Measurements from ENCODE around the gene RAB7B. TPM values are rescaled to one million over a fixed set of nuclear protein-coding genes. Genes with fewer than 3 reads are reported as not detected.

The RAB7B gene
- total RNA-seq, 2 donors from 2014 or later, result 2.5 to 12.0 TPM

GRCh38 chr1:206037581-206037980 is 34.4 kb upstream of the RAB7B start:
- H3K4me1 ChIP-seq (ENCODE audit: control insufficient read depth in 1 of 2, low read depth in 2 of 2), result no peaks in the 10 kb centered on the region
- H3K36me3 ChIP-seq, result no peaks in the 10 kb centered on the region
- no peak for DNase-seq (ENCODE audit: low spot score)
- ATAC-seq (ENCODE audit: insufficient number of reproducible peaks, low FRiP score, low read depth), result no peak
- no peaks in the 10 kb centered on the region for H3K27me3 ChIP-seq (replicated peaks; ENCODE audit: insufficient read depth)
- no peak overlapping the region for H3K27ac ChIP-seq
- no peaks in the 10 kb centered on the region for H3K9me3 ChIP-seq
- H3K4me3 ChIP-seq, result no peak overlapping the region
- TF ChIP-seq CTCF (IDR thresholded peaks at IDR 0.05), result no peak

GRCh38 chr1:206036663-206037455 is 33.7 kb upstream of the RAB7B start:
- no peak for ATAC-seq (ENCODE audit: insufficient number of reproducible peaks, low FRiP score, low read depth)
- no peaks in the 10 kb centered on the region for H3K27me3 ChIP-seq (replicated peaks; ENCODE audit: insufficient read depth)

DNA sequence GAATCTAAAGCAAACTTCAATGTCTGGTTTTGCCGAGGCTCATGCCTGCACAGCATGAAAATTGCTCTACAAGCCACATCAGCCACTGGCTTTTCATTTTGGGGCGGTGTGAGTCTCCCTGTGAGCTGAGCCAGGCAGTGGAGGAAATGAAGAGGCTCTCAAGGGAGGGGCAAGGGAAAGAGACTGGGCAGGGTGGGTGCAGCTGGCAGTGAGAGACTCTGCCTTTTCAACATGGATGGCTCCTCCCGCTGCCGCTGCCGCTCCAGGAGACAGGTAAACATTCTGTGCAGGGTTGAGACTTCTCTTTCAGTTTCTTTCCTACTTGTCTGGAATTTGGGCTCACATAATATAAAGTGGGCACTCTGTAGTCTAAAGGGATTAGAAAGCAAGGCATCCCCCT is 31.8 kb upstream of the RAB7B start:
- Histone ChIP-seq H3K27me3 (replicated peaks; ENCODE audit: insufficient read depth) (no peaks in the 10 kb centered on the region), H3K4me1 (ENCODE audit: control insufficient read depth in 1 of 2, low read depth in 2 of 2) (no peaks in the 10 kb centered on the region), H3K27ac (no peak overlapping the region), H3K36me3 (no peaks in the 10 kb centered on the region), H3K4me3 (no peak overlapping the region), H3K9me3 (no peaks in the 10 kb centered on the region)
- DNase-seq (ENCODE audit: low spot score) (no peak), ATAC-seq (ENCODE audit: insufficient number of reproducible peaks, low FRiP score, low read depth) (no peak)
- TF ChIP-seq CTCF (IDR thresholded peaks at IDR 0.05), result no peak

More at GRCh38 chr1:206036663-206037455, 33.7 kb upstream of the RAB7B start:
- H3K9me3 ChIP-seq, result no peaks in the 10 kb centered on the region
- TF ChIP-seq CTCF (IDR thresholded peaks at IDR 0.05), result no peak
- no peak for DNase-seq (ENCODE audit: low spot score)
- no peaks in the 10 kb centered on the region for H3K4me1 ChIP-seq (ENCODE audit: control insufficient read depth in 1 of 2, low read depth in 2 of 2)
- H3K27ac ChIP-seq, result no peak overlapping the region
- no peaks in the 10 kb centered on the region for H3K36me3 ChIP-seq
- H3K4me3 ChIP-seq, result no peak overlapping the region

- Histone ChIP-seq H3K4me1 (ENCODE audit: control insufficient read depth in 1 of 2, low read depth in 2 of 2) (no peaks in the 10 kb centered on the region), H3K4me3 (no peak overlapping the region), H3K36me3 (no peaks in the 10 kb centered on the region), H3K27me3 (replicated peaks; ENCODE audit: insufficient read depth) (no peaks in the 10 kb centered on the region), H3K27ac (no peak overlapping the region), H3K9me3 (no peaks in the 10 kb centered on the region)
- TF ChIP-seq CTCF (IDR thresholded peaks at IDR 0.05), result no peak
- ATAC-seq (ENCODE audit: insufficient number of reproducible peaks, low FRiP score, low read depth), result no peak
- no peak for DNase-seq (ENCODE audit: low spot score)
These were observed 29.4 kb upstream of the RAB7B start for GRCh38 chr1:206032380-206033140.

- Histone ChIP-seq H3K9me3 (no peaks in the 10 kb centered on the region), H3K4me1 (ENCODE audit: control insufficient read depth in 1 of 2, low read depth in 2 of 2) (no peaks in the 10 kb centered on the region), H3K27ac (no peak overlapping the region), H3K36me3 (no peaks in the 10 kb centered on the region), H3K4me3 (no peak overlapping the region), H3K27me3 (replicated peaks; ENCODE audit: insufficient read depth) (no peaks in the 10 kb centered on the region)
- ATAC-seq (ENCODE audit: insufficient number of reproducible peaks, low FRiP score, low read depth), result no peak
- no peak for DNase-seq (ENCODE audit: low spot score)
- peak; percentile 39 for TF ChIP-seq CTCF (IDR thresholded peaks at IDR 0.05)
These were observed 27.5 kb upstream of the RAB7B start for GRCh38 chr1:206030714-206031113.
